ENCODE data around the gene CDK2. TPM values are rescaled to one million over a fixed set of nuclear protein-coding genes. Genes with fewer than 3 reads are reported as not detected.

CDK2 gene
- total and polyA plus RNA-seq, 9 of the 15 experiments (the other 6 are each of a cell fraction or from before 2014, with no cell fraction given): 17.4 to 213 (median 109) TPM

DNA sequence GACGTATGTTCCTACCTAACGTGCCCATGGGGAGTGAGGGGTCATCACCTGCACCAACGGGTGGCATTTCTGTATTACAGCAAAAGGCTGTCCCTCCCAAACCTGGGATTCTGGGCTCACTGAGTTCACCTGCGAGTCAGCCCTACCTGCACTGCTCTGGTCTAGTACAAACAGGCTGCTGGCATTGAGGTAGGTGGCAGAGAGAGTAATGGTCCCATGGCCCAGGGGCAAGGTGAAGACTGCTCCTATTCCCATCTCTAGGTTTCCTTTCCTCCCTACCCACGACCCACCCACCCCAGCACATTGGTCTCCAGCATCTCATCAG is 30.9 kb downstream of the CDK2 start:
- no TSS peak for BruUV-seq (replicated peaks)
- peak; percentile 14 for ATAC-seq
- 0% methylated on average over 5 of the region's 5 CpGs for WGBS (ENCODE audit: insufficient coverage, low coverage, missing lambda C conversion rate)
- TF ChIP-seq ZBTB9 (CRISPR knock-in tag; IDR thresholded peaks at IDR 0.05) (peak; percentile 36; the same call in 1 of the 2 replicates), PCBP2 (IDR thresholded peaks at IDR 0.05; ENCODE audit: low read depth, low read length, poor library complexity, severe bottlenecking) (no peak), BRD4 (IDR thresholded peaks at IDR 0.05) (no peak), ZBTB49 (CRISPR knock-in tag; IDR thresholded peaks at IDR 0.05; ENCODE audit: borderline replicate concordance) (no peak), GABPA (tag; conservative IDR thresholded peaks at IDR 0.05; ENCODE audit: low read depth) (no peak), CEBPB (tag; IDR thresholded peaks at IDR 0.05) (no peak), MLLT1 (IDR thresholded peaks at IDR 0.05) (no peak), PHB (CRISPR knock-in tag; IDR thresholded peaks at IDR 0.05) (peak; percentile 86; the same call in 1 of the 2 replicates), TCF7 (IDR thresholded peaks at IDR 0.05; ENCODE audit: borderline replicate concordance) (no peak), CAMTA2 (CRISPR knock-in tag; conservative IDR thresholded peaks at IDR 0.05) (no peak)

More for the DNA sequence above, 30.9 kb downstream of the CDK2 start:
- no peaks in the 10 kb centered on the region for H4K20me1 ChIP-seq (replicated peaks; ENCODE audit: control insufficient read depth, insufficient read depth, low read length)
- in situ Hi-C loops (cut with MboI): loop anchor here (5.0 kb wide), 1 partner anchor 35 kb away; no protein-coding TSS in a partner anchor
- H3K9me3 ChIP-seq (replicated peaks; ENCODE audit: control insufficient read depth, insufficient read depth, low read depth, low read length): no peaks in the 10 kb centered on the region
- H3K79me2 ChIP-seq (ENCODE audit: control insufficient read depth, insufficient read depth, low read length): peaks cover 19% of the 10 kb centered on the region
- intact Hi-C loops (cut with micrococcal nuclease): loop anchor here (1.0 kb wide), 2 partner anchors 24 to 44 kb away; partner anchors contain the start of genes IKZF4 and RPS26
- ChIA-PET CTCF (ENCODE audit: low intra/inter-chr PET ratio) (interaction anchor here (2.3 to 3.7 kb wide), 2 partner anchors 32 to 44 kb away, joined by 20 to 35 read pairs; partner anchors contain the start of gene RPS26), POLR2A (interaction anchor here (0.7 to 5.1 kb wide), 13 partner anchors 9 to 281 kb away, joined by 3 to 31 read pairs (median 4); partner anchors contain the start of genes BLOC1S1, IKZF4, MYL6 and ORMDL2)
- H3K27me3 ChIP-seq (ENCODE audit: control insufficient read depth in 2 of 2, insufficient read depth in 2 of 2, low read length in 2 of 2): no peaks in the 10 kb centered on the region
- H3K4me2 ChIP-seq (ENCODE audit: insufficient read depth, low read length): peak overlapping the region; percentile 100
- peak overlapping the region; percentile 77 for H2AFZ ChIP-seq (ENCODE audit: low read depth, low read length)
- peaks cover 33% of the 10 kb centered on the region for H3K36me3 ChIP-seq (ENCODE audit: control insufficient read depth, insufficient read depth, low read length)
- no peaks in the 10 kb centered on the region for H3K9me1 ChIP-seq (ENCODE audit: control insufficient read depth, insufficient read depth, low read length)
- peaks cover 4 to 20% of the 10 kb centered on the region in 2 experiments; a peak in 4 of 5 replicates for H3K4me1 ChIP-seq (replicated peaks in 1 of 2; ENCODE audit: control insufficient read depth in 2 of 2, insufficient read depth in 2 of 2, low read length in 2 of 2)
- peak overlapping the region; percentile 60 for H3K4me3 ChIP-seq
- H3K27ac ChIP-seq (ENCODE audit: extremely low read depth, low read depth, low read length): peak overlapping the region; percentile 77
- H3K9ac ChIP-seq (ENCODE audit: insufficient read depth in 1 of 2, low read depth in 2 of 2, low read length in 2 of 2): peak overlapping the region; percentile 83 to 94
- DNase-seq (ENCODE audit: extremely low read depth in 1 of 4, low spot score in 3 of 4) (no peak), FAIRE-seq (no peak)
